HG03432 (cell line): Measurements from ENCODE around the gene B4GALNT4.
"Not testable (repeated sequence)": the region's sequence is repeated elsewhere in the genome, so short reads cannot be mapped to it uniquely, and the experiment has no call there.

Source experiments
- ATAC-seq: cut with Tn5 transposase; IDR thresholded peaks from one replicate; pipeline ENCODE4 v1.9.1; 2021; ENCODE audit warnings: mild to moderate bottlenecking, moderate library complexity; ENCODE audit not compliant: unreplicated experiment

The B4GALNT4 gene

DNA sequence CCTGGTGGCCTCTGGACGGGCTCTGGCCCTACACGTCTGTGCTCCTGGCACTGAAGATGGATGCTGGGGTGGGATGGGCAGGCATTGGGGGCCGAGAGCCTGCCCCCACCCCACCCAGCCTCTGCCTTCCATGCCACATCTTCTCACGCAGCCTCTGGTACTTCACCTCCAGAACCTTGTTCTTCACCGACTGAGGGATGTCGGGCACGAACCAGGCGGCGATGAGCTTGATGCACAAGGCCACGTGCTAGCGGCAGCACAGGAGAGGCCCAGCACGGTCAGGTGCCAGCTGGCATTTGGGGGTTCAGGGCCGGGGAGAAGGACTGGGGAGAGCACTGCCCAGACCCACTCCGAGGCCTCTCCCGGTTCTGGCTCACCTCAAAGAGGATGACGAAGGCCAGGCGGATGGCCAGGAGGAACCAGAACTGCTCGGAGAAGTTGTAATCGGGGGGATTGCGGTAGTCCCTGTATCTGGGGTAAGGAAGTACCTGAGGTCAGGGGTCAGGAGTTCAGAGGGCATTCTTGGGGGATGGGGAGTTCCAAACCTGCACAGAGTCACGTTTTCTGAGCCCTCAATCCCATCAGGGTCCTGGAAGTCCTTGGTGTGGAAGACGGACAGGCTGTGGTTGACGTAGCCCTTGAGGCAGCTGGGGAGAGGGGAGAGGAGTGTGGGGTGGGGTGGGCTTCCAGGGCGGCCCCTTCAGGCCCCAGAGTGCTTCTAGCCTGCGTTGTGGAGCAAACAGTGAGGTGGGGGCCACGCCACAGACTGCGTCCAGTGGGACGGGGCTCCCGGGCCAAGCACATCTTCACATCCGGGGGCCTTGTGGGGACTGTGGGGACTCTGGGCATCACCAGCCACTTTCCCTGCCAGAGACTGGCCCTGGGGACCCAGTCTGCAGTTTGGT, 49.3 kb downstream of the B4GALNT4 start:
- ATAC-seq = no peak

DNA sequence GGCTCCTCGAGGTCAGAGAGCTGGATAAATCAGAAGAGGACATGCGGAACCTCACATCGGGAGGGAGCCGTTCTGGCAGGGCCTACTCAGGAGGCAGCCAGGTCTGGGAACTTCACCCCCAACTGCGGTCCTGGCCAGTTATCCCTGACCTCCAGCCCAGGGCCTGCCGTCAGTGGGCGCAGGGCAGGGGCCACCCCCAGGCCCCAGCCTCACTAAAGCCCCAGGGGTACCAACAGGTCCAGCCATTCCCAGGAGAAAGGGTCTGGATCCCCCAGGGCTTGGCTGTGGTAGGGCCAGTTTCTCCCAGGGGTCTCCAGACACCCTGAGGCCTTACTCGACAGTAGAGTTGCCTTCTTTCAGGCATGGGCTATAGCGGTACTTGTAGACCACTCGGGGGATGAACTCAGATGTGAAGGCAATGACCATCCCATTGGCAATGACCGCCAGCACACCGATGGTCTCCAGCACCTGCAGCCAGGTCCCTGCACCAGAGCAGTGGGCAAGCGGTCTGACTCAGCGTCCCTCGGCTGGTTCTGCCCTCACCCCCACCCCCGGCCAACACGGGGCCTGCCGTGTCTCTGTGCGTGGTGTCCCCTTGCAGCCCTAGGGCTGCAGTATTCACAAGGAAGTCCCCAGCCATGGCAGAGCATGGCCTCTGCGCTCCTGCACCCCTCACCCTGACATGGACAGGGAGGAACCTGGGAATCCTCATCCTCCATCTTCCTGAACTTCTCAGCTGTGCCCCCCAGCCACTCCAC, 50.1 kb downstream of the B4GALNT4 start:
- no peak for ATAC-seq

GRCh38 chr11:420054-420910, 51.0 kb downstream of the B4GALNT4 start:
- ATAC-seq = no peak

GRCh38 chr11:420911-421321, 51.6 kb downstream of the B4GALNT4 start:
- ATAC-seq = no peak

DNA sequence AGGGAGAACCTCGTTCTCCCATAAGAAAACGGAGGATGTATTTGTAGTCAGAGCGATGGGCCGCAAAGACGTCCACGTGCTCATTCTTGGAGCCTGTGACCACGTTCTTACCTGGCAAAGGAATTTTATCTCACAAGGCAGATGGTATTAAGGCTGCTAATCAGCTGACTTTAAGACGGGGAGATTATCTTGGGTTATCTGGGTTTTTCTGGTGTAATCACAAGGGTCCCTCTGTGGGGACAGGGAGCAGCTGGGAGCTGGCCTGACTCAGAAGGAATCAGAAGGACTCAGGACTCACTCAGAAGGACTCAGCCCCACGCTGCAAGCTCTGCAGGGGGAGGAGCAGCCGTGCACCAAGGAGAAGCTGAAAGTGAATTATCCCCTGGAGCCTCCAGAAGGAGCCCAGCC, 53.0 kb downstream of the B4GALNT4 start:
- ATAC-seq = no peak

DNA sequence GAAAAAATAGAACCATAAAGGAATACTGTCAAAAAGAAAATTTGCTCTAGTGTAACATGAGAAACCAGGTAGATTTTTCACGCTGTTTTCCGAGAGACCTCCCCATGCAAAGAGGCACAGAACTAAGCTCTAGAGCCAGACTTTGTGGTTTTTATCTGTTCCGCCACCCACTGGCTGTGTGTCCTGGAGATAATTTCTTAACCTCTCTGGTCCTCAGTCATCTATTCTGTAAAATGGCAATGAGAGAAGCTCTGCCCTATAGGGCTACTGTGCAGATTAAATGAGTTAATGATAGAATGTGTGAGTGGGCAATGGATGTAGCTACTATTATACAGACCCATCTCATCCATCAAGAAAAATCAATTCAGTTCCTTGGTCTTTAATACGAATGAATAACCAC, 54.9 kb downstream of the B4GALNT4 start:
- no peak for ATAC-seq

DNA sequence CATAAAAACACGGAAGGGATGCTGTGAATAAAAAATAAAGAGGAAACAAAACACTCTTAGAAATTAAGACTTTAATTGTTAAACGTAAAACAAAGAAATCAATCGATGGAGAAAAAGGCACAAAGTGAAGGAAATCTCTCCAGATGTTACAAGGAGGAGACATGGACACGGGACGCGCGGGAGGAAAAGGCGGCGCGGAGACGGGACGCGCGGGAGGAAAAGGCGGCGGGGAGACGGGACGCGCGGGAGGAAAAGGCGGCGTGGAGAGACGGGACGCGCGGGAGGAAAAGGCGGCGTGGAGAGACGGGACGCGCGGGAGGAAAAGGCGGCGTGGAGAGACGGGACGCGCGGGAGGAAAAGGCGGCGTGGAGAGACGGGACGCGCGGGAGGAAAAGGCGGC, 55.5 kb downstream of the B4GALNT4 start:
- ATAC-seq = not testable (repeated sequence)

DNA sequence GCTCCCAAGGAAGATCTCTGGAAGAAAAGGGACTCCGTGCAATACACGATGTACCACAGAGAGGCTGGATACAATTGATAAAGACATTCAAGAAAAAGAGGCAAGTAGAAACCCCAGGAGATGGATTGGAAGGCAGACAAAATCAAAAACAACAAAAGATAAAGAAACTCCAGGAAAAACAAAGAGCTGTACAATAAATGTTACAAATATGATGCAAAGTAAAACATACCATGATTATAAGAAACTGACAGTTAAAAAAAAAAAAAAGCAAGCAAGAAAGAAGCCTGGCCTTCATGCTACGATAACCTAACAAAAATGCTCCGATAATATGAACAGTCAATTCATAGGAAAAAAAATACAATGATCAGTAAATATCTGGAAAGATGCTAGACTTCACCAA, 56.0 kb downstream of the B4GALNT4 start:
- no peak for ATAC-seq

- ATAC-seq = no peak
Observed at GRCh38 chr11:426851-427250, 57.6 kb downstream of the B4GALNT4 start.

- no peak for ATAC-seq
Observed at GRCh38 chr11:428295-428694, 59.0 kb downstream of the B4GALNT4 start.

GRCh38 chr11:429391-429790, 60.1 kb downstream of the B4GALNT4 start:
- ATAC-seq = no peak

- no peak for ATAC-seq
Observed at GRCh38 chr11:429931-430456, 60.7 kb downstream of the B4GALNT4 start.
